Kasumi-1 (cell line): ENCODE data around the gene ARHGAP12.

Experiments used
- DNase-seq, 2 experiments: peaks; one replicate each; lab custom pipeline; 2025; lab: John Stamatoyannopoulos, UW

ARHGAP12 gene

GRCh38 chr10:31768467-31768866 lies 160.2 kb downstream of the ARHGAP12 start:
- no peak for DNase-seq

GRCh38 chr10:31765541-31765940 lies 163.1 kb downstream of the ARHGAP12 start:
- DNase-seq: no peak

- no peak for DNase-seq
Measured at GRCh38 chr10:31762316-31762715, 166.3 kb downstream of the ARHGAP12 start.

- DNase-seq: no peak
Measured at GRCh38 chr10:31761156-31761555, 167.5 kb downstream of the ARHGAP12 start.

GRCh38 chr10:31760674-31761081 lies 168.0 kb downstream of the ARHGAP12 start:
- DNase-seq: no peak

GRCh38 chr10:31759799-31760626 lies 168.6 kb downstream of the ARHGAP12 start:
- DNase-seq: peak; percentile 99

- DNase-seq: no peak
Measured at GRCh38 chr10:31759124-31759798, 169.4 kb downstream of the ARHGAP12 start.

- DNase-seq: no peak
Measured at GRCh38 chr10:31758495-31758894, 170.1 kb downstream of the ARHGAP12 start.

GRCh38 chr10:31757831-31758230 lies 170.8 kb downstream of the ARHGAP12 start:
- no peak for DNase-seq

- DNase-seq: no peak
Measured at GRCh38 chr10:31757386-31757791, 171.2 kb downstream of the ARHGAP12 start.

- DNase-seq: peak; percentile 63 to 66
Measured at GRCh38 chr10:31756729-31757110, 171.9 kb downstream of the ARHGAP12 start.

- DNase-seq: no peak
Measured at GRCh38 chr10:31756101-31756728, 172.4 kb downstream of the ARHGAP12 start.
